Non-pigmented ciliary epithelial cell (primary cell): ENCODE measurements around the gene DOCK1.

ENCODE experiments used
- DNase-seq: peaks from one replicate; pipeline ENCODE4 v3.0.0-alpha.2; 2010; ENCODE audit warnings: low read depth

DOCK1 gene

DNA sequence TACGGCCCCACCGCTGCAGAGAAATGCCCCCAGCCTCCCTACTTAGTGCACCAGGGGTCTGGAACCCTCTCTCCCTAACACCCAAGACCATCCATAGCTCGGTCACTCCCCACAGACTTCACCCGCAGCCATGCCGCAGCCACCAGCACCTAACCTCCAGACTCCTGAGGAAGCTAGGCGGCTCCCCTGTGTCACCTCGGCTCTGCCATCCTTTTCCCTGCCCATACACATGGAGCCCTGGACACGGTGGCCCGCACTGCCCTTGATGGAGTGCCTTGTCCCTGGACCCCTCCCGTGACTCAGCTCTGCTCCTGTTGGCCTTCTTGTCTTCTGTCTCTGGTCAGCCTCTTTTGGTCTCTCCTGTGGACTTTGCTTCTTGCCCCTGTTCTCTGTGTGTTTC is 183.7 kb downstream of the DOCK1 start:
- no peak for DNase-seq

DNA sequence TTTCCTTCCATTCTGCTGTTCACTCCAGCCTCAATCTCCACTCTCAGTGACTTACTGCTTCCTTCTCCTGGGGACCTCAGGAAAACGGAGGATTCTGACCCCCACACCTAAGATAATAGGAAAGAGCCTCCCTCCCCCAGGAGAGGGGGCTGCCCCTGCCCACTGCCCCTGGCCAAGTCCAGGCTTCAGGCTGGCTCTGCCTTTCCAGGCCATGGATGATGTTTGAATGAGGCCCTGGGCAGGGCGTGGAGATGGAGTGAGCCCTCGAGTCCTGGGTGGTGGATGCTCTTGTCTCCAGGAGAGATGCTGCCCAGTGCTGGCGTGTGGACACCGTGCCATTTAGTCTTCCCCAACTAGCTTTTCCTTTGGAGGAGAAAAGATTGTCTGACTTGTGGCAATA is 184.2 kb downstream of the DOCK1 start:
- DNase-seq: no peak

DNA sequence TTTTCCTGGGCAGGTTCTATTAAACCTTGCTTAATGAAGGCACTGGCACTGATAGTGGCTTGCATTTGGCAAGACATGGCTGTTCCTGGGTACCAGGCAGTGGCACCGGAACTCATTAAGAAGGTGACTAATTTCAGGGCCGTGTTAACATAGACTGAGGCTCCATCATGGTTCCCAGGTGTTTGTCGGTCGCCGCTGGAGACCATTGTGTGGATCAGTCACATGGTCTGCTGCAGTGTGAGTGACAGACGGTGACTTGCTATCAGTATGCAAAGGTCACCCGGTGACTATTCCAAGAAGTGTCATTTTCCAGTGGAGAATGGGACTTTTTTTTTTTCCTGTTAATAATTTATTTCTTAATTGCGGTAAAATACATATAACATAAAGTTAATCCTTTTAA is 184.9 kb downstream of the DOCK1 start:
- no peak for DNase-seq

DNA sequence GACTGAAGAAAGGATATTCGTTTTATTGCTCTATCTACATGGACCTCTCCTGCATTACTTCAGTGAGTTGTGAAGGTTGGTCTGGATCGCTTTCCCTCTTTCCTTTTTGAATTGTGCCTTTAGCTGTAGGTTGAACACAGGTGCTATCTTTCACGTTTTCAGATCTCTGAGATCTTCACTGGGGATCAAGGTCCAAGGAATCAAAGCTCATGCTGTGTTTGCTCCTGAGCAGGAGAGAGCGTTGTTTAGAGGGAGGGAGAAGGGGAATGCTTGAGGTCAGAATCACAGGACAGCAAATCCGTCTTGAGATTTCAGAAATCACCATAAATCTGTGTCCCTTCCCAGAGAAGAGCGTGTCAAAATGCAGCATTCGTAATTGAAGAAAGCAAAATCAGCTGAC is 186.1 kb downstream of the DOCK1 start:
- no peak for DNase-seq

DNA sequence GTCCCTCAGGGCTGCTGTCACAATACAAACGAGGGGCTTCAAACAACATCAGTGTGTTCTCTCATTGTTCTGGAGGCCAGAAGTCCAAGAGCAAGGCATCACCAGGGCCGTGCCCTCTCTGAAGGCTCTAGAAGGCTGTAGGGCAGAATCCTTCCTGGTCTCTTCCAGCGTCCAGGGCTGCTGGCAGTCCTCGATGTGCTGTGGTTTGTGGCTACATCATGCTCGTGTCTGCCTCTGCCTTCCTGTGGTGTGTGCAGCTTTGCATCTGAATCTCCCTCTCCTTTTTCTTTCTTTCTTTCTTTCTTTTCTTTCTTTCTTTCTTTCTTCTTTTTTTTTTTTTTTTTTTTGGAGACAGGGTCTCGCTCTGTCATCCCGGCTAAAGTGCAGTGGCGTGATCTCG is 187.7 kb downstream of the DOCK1 start:
- no peak for DNase-seq

DNA sequence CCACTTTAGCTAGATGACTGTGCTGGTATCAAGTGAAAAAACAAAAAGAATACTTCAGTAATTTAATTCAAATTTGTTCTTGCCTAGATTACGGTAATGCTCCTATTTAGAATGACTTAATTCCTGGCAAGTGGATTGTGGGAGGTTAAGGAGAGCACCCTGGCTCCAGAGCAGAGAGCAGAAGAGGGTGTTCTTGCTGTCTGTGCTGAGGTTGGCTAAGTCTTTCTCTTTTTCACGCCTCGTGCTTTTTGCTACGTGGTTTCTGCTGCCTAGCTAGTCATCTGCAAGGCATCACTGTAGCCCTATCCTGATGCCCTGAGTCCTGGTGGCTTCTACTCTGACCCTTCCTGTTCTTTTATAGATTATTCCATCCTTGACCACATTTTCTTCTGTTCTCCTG is 189.8 kb downstream of the DOCK1 start:
- DNase-seq: no peak

DNA sequence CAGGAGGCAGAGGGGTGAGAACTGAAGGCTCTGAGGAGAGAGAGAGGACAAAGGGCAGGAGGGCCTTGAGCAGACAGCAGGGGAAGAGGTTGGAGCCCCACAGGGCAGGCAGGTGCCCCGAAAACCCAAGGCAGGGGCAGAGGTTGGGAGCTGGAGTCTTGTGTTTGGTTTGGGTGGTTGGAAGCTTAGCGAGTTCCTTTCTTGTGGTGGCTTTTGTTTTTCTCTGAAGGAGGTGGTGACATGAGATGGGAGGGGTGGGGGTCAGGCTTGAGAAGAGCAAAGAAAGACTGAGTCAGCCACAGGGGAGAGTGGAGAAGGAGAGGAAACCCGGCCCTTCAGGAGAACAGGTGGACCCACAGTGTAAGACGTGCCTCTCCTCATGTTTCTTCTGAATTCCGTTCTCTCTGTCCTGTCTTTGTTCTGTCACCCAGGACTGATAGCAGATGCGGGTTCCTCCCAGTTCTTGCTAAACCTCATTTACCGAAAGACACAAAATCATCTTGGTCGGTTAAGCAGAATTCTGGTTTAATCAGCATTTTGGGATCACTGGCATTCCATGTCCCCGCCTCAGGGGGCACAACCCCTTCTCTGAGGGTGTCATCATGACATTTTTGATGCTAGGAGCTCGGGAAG is 195.9 kb downstream of the DOCK1 start:
- DNase-seq: no peak

DNA sequence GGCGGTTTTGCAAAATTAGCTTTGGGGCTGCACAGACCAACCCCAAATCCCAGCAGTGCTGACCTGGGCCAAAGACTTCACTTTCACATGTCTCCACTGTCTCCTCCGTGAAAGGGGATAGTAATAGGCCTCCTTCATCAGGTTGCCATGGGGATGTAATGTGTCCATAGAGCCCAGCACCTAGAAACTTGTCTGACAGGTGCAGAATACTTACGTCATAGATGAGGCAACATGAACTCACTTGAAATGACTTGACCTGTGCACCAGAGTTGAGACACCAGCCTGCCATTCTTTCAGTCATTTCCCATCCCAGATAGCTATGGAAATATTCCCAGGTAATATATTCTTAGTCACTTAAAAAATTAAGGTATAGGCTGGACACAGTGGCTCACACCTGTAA is 196.9 kb downstream of the DOCK1 start:
- no peak for DNase-seq

DNA sequence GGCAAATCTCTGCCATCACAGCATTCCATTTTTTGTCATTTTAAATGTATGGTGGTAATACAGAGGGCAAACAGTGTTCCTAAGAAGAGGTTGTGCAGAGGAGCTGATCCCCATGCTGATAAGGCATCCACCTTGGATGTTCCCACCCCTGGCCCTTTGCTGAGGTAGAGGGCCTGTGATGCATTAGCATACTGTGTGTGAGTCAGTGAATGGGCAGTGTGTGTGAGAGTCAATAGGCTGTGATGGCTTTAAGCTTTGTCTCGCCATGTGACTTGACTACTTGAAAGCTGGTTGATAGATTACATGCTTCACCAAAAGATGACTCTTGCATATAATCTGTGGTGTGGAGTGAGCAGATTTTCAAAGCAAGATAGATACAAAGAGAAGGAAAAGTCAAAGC is 209.9 kb downstream of the DOCK1 start:
- no peak for DNase-seq

DNA sequence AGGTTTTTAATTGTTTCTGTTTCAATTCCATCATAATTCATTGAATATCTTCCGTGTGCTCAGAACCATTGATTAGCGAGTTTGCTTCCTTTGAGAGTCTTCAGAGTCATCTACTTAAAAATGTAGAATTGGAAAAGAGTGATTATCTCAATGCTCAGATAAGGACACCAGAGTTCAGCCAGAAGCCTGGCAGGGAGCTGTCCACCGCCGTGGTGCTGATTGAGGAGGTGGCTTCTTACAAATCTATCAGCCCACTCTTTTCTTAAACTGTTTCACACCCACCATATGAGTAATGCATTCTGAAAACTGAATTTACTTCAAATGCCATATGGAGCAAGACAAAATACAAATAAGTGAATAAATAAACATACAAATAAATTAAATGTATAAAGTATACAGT is 211.9 kb downstream of the DOCK1 start:
- DNase-seq: peak; percentile 15

DNA sequence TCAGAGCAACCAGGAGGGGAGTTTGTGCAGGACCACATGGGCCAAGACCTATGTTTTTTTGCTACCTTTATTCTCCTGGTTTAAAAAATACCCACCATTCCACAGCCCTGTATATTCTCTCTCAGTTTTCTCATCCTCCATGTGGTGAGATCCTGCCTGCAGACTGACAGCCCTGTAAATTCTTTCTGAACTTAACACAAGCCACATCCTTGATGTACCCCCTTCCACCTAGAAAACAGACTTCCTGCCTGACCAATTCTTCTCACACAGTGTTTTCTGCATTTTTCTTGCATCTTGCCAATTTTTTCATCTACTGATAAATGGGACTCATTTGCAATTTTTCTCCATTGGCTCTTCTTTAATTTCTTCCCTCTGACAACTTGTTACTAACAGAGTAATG is 212.8 kb downstream of the DOCK1 start:
- DNase-seq: no peak

DNA sequence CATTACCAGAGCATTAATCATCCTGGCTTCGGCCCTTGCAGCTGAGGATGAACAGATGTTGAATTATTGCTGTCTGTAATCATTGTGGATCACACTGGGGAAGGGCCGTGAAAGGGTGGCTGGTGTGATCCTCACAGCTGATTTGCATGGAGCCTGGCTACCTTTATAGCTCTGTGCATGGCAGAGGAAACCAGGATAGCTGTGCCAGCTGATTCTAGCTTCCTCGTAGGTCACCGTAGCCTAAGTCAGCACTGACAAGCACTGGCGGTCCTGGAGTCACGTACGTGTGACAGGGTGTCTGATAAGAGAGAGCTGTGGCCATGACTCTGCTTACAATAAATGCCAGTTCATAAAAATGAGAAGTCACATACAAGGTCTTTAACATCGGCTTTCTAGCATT is 214.7 kb downstream of the DOCK1 start:
- no peak for DNase-seq

DNA sequence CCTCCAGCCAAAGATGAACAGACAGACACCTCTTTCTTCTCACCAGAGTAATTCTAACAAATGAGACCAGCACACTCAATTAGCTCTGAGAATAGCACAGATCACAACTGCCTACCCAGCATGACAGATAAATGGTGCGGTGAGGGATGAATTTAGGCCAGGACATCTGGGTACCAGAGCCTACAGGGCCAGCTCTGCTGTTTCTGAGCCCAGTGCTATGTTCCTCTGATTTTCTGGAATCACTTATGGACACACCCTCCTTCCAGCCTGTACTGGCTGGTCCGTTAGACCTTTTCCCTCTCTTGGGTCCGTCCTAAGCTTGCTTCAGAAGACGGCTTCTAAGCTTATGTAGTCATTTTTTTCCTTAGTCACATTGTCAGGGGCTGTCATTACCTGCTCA is 217.6 kb downstream of the DOCK1 start:
- DNase-seq: no peak

DNA sequence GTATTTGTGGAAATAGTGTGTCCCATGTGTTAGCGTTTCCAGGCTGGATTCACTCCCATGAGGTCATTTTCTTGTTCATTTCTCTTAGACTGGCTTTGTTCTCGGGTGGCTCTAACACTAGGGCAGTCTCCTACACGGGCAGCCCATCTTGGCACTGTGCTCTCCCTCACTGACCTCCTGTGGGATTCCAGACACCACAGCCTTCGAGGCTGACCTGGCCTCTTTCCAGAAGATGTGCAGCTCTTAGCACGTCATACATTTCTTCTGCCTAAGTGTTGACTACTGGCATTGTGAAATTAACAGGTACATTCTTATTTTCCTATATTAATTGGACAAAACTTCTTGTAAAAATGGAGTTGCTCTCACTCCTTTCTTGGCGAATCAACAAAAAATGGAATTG is 218.4 kb downstream of the DOCK1 start:
- DNase-seq: no peak

DNA sequence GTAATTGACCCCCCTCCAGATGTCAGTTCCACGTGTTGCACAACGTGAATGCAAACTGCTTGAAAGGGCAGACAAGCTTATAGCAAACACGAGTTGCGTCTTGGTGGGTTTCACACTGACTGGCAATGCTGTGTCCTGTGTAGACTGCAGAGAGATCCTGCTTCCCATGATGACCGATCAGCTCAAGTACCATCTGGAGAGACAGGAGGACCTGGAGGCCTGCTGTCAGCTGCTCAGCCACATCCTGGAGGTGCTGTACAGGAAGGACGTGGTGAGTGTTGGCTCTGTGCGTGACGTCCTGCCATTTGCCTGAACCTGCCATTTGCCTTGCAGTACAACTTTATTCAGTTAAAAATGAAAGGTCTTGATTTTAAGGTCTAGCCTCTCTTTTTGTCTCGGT is 220.1 kb downstream of the DOCK1 start:
- DNase-seq: no peak

DNA sequence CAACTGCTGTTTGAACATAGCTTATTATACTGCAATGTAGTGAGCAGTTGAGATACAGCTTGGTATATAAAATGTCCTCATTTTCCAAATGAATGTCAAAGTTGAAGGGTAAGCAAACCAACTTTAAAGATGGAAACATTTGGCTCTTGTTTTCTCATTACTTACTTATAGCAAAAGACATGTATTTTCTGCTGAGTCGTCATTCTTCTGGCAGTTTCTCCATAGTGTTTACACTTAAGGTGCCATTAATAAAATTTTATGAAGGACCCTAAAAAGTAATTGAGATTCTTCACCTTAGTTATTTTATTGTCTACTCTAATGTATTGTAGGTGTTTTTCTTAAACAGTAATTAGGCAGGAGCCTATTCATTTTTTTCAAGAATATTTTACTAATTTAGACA is 222.6 kb downstream of the DOCK1 start:
- DNase-seq: no peak

DNA sequence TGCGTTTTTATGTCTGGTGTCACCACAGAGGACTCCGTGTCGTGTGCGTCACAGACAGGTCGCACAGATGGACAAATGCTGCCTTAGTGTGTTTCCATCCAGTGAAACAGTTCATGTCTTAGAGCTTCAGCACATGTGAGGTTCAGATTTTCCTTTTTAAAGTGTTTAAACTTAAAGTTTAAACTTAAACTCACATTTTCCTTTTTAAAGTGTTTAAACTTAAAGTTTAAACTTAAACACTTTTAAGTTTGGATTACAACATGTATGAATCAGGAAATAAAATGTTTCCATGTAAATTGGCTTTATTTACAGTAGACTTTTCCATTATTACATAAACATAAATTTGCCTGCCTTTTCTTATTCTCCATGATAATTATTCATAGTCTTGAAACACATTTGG is 223.9 kb downstream of the DOCK1 start:
- DNase-seq: no peak

DNA sequence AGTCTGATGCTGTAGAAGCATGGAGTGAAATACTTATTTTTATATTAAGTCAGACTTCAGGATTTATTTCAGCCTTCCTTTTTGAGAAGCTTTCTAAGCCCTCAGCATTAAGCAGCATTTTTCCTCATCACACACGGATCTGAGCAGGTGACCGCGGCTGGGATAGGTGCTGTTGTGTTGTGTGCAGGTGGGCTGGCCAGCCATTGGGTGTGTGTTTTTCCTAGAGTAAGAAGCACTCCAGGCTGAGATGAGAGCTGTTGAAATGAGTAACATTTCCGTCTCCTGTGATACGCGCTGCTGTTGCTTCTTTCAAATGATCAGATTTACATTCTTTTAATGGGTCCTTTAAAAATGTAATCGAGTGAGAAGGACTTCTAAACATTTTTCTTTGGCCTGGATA is 227.2 kb downstream of the DOCK1 start:
- no peak for DNase-seq

DNA sequence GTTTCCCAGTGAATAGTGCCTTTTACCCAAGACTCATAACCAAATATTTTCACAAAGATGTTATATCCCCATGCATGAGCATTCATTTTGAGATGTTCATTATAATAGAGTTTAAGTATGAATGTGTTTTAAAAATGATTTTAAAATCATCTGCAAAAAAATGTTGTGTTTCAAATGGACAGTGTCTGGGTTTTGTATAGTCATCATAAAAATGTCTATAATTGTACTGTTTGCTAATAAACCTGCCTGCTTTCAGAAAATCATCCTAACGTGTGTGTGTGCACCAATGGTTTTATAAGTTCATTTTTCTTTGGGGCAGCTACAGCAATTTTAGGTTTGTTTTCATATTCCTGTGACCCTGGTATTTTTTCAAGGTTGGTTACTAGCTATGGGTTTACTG is 228.0 kb downstream of the DOCK1 start:
- DNase-seq: no peak

DNA sequence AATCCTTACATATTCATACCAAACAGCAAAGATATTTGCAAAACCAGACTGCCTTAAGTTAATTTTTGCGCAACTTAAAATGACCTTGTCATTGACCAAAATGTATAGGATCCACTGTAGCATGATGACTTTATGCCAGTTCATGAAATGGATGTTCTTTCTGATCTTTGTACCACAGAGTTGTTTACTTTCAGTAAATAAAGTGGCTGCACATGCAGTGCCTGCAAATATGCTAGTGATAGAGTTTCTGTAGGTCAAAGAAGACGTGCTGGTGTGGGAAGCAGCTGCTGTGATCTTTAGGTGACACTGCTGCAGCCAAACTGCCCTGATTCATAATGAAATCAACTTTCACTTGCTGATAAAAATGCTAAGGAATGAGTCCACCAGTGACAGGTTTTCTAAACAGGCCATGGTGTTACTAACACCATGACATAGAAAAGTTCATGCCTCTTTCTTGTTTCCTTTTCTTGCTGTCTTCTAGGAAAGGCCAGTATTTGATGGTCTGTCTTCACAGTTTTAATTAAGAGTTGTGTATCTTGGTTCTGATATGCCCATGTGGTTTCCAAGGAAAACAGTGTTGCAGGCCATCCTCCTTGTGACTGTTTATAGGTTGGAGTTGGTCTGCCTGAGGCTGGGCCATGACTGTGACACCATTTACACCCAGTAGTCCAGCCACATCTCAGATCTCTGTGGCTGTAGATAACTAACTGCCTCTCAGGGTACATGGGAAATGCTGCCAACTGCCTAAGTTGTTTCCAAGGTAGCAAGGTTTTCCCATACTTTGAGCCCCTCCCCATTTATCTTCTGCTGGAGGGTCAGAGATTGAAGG is 228.7 kb downstream of the DOCK1 start:
- no peak for DNase-seq

DNA sequence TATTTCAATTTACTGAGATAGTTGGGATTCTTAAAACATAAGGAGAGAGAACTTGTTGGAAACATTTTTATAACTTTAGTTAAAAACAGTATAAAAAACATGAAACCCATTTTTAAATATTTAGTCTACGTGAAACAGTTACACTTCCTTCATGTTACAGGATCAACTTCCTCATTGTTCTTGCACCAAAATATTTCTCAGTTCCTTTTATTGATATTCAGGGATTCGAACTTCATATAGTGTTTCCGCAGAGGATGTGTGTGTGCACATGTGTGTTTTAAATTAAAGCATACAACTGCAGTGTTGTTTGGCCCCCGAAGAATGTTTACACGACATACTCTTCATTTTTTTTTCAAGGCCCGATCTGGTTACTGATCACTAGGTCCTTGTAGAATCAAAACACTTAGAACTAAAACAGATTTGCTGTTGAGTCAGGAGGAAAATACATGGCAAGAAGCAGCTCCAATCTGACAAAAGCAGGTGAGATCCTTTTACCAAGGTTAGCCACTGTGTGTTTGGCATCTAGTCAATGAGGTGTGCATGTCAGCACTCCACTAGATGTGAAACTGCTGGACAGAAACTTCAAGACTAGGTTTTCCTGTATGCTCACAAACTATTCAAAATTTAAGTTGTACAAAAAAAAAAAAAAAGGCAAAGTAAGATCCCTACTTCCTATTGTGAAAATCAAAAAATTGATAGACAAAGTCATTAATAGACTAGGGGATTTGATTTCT is 230.8 kb downstream of the DOCK1 start:
- DNase-seq: no peak

DNA sequence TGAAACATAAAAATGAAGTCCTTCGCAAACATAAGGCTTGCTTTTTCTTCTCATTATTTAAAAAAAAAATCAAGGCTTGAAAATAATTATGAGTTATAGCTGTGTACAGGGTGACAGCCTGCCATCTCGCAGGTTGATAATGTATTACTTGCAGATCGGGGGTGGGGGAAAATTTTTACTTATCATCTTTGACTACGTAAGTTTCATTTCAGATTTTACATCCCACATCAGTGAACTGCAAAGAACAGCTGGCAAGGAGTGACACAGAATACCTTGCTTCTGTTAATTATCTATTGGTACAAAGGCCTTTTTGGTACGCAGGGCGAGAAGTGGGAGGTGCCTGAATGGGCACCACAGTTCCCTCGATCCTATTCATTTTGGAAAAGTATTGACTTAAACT is 232.2 kb downstream of the DOCK1 start:
- DNase-seq: no peak

DNA sequence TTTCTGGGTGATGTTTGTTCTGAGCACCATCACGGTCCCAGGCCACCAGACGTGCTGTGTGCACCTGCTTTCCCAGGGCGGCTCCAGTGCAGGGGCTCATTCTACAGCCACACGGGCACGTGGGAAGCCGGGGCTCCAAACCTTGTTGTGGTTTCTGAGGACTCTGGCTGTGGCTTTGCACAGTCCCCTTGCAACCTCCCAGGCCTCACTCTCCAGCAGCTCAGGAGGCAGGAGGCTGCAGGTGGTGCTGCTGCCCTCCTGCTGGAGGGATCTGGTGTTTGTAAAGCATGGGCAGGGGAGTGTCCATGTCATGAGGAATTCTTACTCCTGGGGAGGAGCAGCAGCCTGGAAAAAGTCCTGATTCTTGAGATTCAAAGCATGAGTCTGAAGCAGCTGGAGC is 236.9 kb downstream of the DOCK1 start:
- DNase-seq: no peak
